GM19468 (cell line): ENCODE data around the gene BDH1.
A peak's percentile ranks its signal among the peaks of the same experiment; 100 is the strongest.
"Not testable (repeated sequence)": the region's sequence is repeated elsewhere in the genome, so short reads cannot be mapped to it uniquely, and the experiment has no call there.

Experiments used
- ATAC-seq: cut with Tn5 transposase; IDR thresholded peaks from one replicate; pipeline ENCODE4 v1.9.1; 2021; ENCODE audit warnings: mild to moderate bottlenecking, moderate library complexity, moderate number of reproducible peaks; ENCODE audit not compliant: unreplicated experiment; ENCODE audit errors: extremely low read depth

BDH1 gene, protein sequence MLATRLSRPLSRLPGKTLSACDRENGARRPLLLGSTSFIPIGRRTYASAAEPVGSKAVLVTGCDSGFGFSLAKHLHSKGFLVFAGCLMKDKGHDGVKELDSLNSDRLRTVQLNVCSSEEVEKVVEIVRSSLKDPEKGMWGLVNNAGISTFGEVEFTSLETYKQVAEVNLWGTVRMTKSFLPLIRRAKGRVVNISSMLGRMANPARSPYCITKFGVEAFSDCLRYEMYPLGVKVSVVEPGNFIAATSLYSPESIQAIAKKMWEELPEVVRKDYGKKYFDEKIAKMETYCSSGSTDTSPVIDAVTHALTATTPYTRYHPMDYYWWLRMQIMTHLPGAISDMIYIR

GRCh38 chr3:197555281-197556261, at the start of gene BDH1:
Gene BDH1, minus strand, starts transcription at chr3:197555968. Its CDS starts 9,525 bp downstream, at chr3:197546443.
- no peak for ATAC-seq

GRCh38 chr3:197603317-197603933, 47.7 kb upstream of the BDH1 start:
- no peak for ATAC-seq

DNA sequence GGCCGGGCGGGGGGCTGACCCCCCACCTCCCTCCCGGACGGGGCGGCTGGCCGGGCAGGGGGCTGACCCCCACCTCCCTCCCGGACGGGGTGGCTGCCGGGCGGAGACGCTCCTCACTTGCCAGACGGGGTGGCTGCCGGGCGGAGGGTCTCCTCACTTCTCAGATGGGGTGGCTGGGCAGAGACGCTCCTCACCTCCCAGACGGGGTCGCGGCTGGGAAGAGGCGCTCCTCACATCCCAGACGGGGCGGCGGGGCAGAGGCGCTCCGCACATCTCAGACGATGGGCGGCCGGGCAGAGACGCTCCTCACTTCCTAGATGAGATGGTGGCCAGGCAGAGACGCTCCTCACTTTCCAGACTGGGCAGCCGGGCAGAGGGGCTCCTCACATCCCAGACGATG, 46.6 kb upstream of the BDH1 start:
- not testable (repeated sequence) for ATAC-seq

- ATAC-seq, result not testable (repeated sequence)
Observed at GRCh38 chr3:197601566-197601840, 45.7 kb upstream of the BDH1 start.

GRCh38 chr3:197600796-197601565, 45.2 kb upstream of the BDH1 start:
- ATAC-seq, result no peak

- ATAC-seq, result peak; percentile 68
Observed at GRCh38 chr3:197599089-197599765, 43.5 kb upstream of the BDH1 start.

DNA sequence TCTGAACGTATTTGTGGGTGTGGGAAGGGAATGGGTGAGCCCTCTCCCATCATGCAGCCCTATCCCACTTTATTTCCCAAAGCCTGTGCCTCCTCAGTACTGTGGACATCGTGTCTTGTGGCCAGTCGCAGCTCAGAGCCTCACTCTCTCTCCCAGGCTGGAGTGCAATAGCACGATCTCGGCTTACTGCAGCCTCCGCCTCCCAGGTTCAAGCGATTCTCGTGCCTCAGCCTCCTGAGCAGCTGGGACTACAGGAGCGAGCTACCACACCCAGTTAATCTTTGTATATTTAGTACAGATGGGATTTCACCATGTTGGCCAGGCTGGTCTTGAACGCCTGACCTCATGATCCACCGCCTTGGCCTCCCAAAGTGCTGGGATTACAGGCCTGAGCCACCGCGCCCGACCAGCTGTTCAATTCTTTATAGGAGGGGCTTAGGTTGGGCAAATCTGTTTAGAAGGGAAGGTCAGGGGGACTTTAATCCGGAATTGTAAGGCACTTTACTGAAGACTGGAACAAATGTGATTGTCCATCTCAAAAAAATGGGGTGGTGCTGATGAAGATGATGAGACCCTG, 42.7 kb upstream of the BDH1 start:
- ATAC-seq, result no peak

- ATAC-seq, result no peak
Observed at GRCh38 chr3:197597335-197597734, 41.6 kb upstream of the BDH1 start.

- ATAC-seq, result no peak
Observed at GRCh38 chr3:197595470-197596185, 39.9 kb upstream of the BDH1 start.

- ATAC-seq, result no peak
Observed at GRCh38 chr3:197593046-197593380, 37.2 kb upstream of the BDH1 start.

GRCh38 chr3:197592361-197593045, 36.7 kb upstream of the BDH1 start:
- no peak for ATAC-seq

- ATAC-seq, result no peak
Observed at GRCh38 chr3:197591816-197592215, 36.0 kb upstream of the BDH1 start.

DNA sequence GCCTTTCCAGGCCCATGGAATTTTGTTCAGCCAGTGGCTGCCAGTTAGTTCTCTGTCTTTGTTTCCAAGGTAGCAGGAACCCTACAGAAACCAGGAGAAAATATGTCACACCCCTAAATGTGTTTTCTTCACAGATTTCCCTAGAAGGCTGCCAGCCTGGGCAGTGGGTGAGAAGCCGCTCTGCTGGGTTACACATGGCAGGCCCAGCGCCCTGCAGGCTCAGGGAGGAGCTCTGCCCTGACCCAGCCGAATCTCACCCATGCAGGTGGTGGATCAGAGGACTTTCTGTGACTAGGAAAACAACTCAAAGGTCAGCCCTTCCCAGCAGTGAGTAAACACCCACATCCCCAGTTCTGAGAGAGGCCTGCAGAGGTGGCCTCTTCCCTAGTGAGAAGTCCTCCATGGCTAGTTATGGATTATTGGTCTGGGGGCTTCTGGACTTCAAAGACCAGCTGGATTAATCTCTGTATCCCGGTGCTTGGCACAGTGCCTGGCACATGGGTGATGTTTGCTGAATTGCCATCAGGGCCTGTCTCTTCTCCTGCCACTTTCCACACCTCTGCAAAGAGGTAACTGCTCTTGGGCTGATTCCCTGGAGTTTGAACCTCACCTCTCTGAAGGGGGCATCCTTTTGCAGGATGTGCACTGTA, 34.7 kb upstream of the BDH1 start:
- no peak for ATAC-seq

GRCh38 chr3:197589545-197589944, 33.8 kb upstream of the BDH1 start:
- ATAC-seq, result no peak

DNA sequence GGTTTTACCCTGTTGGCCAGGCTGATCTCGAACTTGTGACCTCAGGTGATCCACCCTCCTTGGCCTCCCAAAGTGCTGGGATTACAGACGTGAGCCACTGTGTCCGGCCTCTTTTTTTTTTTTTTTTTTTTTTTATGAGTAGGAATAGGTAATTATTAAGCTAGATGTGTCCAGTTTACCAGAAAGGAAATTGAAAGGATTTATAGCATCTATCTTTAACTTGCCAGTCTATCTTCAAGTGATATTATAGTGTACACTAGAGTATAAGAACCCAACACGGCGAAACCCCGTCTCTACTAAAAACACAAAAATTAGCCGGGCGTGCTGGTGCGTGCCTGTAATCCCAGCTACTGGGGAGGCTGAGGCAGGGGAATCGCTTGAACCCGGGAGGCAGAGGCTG, 31.0 kb upstream of the BDH1 start:
- not testable (repeated sequence) for ATAC-seq

GRCh38 chr3:197586181-197586580, 30.4 kb upstream of the BDH1 start:
- ATAC-seq, result no peak

DNA sequence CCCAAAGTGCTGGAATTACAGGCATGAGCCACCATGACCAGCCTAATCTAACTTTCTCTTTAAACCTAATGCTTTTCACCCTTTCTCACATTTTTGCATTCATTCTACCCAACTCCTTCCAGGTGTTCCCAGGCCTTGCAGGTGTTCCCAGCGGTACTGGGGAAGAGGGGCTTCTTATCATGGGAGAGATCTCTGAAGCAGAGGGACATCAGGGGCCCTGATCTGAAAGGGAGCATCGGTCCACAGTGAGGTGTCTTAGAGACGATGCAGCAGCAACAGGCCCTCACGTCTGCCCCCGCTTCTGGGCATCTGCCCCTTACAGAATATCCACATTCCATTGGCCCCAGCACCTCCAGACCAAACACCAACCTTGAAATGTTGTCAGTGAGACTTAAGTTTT, 29.0 kb upstream of the BDH1 start:
- no peak for ATAC-seq

DNA sequence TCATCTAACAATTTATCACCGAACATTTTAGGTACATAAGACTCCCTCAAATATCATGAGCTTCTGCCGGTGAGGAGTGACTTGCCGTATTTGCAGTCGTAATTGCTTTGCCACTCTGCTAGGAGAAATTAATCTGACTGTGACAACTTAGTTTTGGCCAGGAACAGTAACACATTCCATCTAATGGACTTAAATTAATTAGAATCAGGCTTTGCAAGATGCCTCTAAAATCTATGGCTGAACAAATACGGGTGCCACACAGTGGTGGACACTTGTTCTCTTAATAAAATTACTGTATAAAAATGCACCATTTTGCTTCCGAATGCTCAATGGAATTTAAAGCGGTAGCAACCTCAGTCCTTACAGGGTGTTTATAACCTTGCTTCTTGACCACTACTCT, 27.6 kb upstream of the BDH1 start:
- no peak for ATAC-seq
